Tibial nerve (tissue), 4 donors: ENCODE data around the gene CGNL1. TPM values are rescaled to one million over a fixed set of nuclear protein-coding genes. Genes with fewer than 3 reads are reported as not detected.

ENCODE experiments used
- DNase-seq, 2 donors: peaks; one replicate each; pipeline ENCODE4 v3.0.0-alpha.2; 2019; ENCODE audit warnings: low spot score in 2 of 2
- H3K27ac ChIP-seq, 4 donors: fragments of 200-600 bp; sonication (generic) in 3 of 4; one replicate each; pipeline ENCODE4 v1.5.1; 2017 to 2019; ENCODE audit warnings: mild to moderate bottlenecking in 1 of 4
- H3K27me3 ChIP-seq, 2 donors: fragments of 200-600 bp; sonication (generic) in 1 of 2; one replicate each; pipeline versions ENCODE4 v1.5.1 to v1.6.0; 2017 to 2019
- H3K36me3 ChIP-seq, 3 donors: fragments of 200-600 bp; sonication (generic); one replicate each; pipeline ENCODE4 v1.5.1; 2018 to 2019
- H3K4me1 ChIP-seq, 4 donors: fragments of 200-600 bp; sonication (generic) in 3 of 4; one replicate each; pipeline ENCODE4 v1.5.1; 2017 to 2019
- H3K4me3 ChIP-seq, 4 donors: fragments of 200-600 bp; sonication (generic) in 3 of 4; one replicate each; pipeline ENCODE4 v1.5.1; 2017 to 2019; ENCODE audit warnings: mild to moderate bottlenecking in 1 of 4, moderate library complexity in 1 of 4
- H3K9me3 ChIP-seq, 4 donors: fragments of 200-600 bp; sonication (generic) in 3 of 4; one replicate each; pipeline ENCODE4 v1.5.1; 2017 to 2019
- CTCF ChIP-seq, 5 experiments: fragments of 200-600 bp in 3 of 5; fragments of 450-650 bp in 2 of 5; sonication (generic) in 3 of 5; IDR thresholded peaks; one replicate each; pipeline ENCODE4 v1.5.1; 2016 to 2019; ENCODE audit warnings: antibody characterized with exemption in 5 of 5, mild to moderate bottlenecking in 3 of 5, moderate library complexity in 2 of 5
- EP300 ChIP-seq, 2 donors: sonication (generic); formaldehyde crosslinking; IDR thresholded peaks; one replicate each; pipeline ENCODE4 v1.6.1; 2017; ENCODE audit warnings: antibody characterized with exemption in 2 of 2, mild to moderate bottlenecking in 1 of 2
- POLR2A ChIP-seq, 2 donors: fragments of 450-650 bp; IDR thresholded peaks; one replicate each; pipeline ENCODE4 v1.6.1; 2017; ENCODE audit warnings: antibody characterized with exemption in 2 of 2, mild to moderate bottlenecking in 2 of 2, moderate library complexity in 2 of 2
- WGBS, 2 donors: methylation state at CpG; one replicate each; pipeline ENCODE4 v1.1.5; 2018; 5-methylcytosine and 5-hydroxymethylcytosine counted together
- total RNA-seq, 4 donors: library from RNA; depleted of rRNA; stranded (reverse); fragments of >200 nt; gene quantifications; one replicate each; pipeline ENCODE4 v1.1.0, GENCODE V29; 2016

Gene CGNL1
- total RNA-seq, 4 donors from 2014 or later: 15.9 to 36.7 (median 29.2) TPM

GRCh38 chr15:57528940-57529565 is 152.7 kb downstream of the CGNL1 start:
- H3K36me3 ChIP-seq: no peaks in the 10 kb centered on the region
- DNase-seq: no peak
- WGBS, 2 donors: 77 to 86% methylated on average over 1 of the region's 1 CpG
- no peak for TF ChIP-seq POLR2A (IDR thresholded peaks at IDR 0.05)
- no peak for TF ChIP-seq CTCF (IDR thresholded peaks at IDR 0.05)
- no peak for TF ChIP-seq EP300 (IDR thresholded peaks at IDR 0.05)
- peaks cover 0 to 18% (median 0%) of the 10 kb centered on the region in 4 donors for H3K4me1 ChIP-seq
- no peaks in the 10 kb centered on the region for H3K27me3 ChIP-seq
- no peak overlapping the region for H3K4me3 ChIP-seq
- H3K9me3 ChIP-seq: no peaks in the 10 kb centered on the region
- H3K27ac ChIP-seq: no peak overlapping the region

GRCh38 chr15:57529748-57530147 is 153.4 kb downstream of the CGNL1 start:
- 46 to 52% methylated on average over 2 of the region's 2 CpGs for WGBS, 2 donors
- Histone ChIP-seq H3K36me3 (no peaks in the 10 kb centered on the region), H3K4me1 (peaks cover 0 to 25% (median 0%) of the 10 kb centered on the region in 4 donors), H3K27me3 (no peaks in the 10 kb centered on the region), H3K4me3 (no peak overlapping the region), H3K9me3 (no peaks in the 10 kb centered on the region), H3K27ac (no peak overlapping the region)
- DNase-seq: no peak
- no peak for TF ChIP-seq CTCF (IDR thresholded peaks at IDR 0.05)
- TF ChIP-seq EP300 (IDR thresholded peaks at IDR 0.05): no peak
- no peak for TF ChIP-seq POLR2A (IDR thresholded peaks at IDR 0.05)

- DNase-seq: no peak
- H3K36me3 ChIP-seq: no peaks in the 10 kb centered on the region
- no peak for TF ChIP-seq POLR2A (IDR thresholded peaks at IDR 0.05)
- no peak for TF ChIP-seq EP300 (IDR thresholded peaks at IDR 0.05)
- TF ChIP-seq CTCF (IDR thresholded peaks at IDR 0.05): no peak
- no peak overlapping the region for H3K4me3 ChIP-seq
- WGBS, 2 donors: 62 to 69% methylated on average over 6 of the region's 6 CpGs
- no peaks in the 10 kb centered on the region for H3K9me3 ChIP-seq
- peaks cover 0 to 42% (median 0%) of the 10 kb centered on the region in 4 donors for H3K4me1 ChIP-seq
- no peaks in the 10 kb centered on the region for H3K27me3 ChIP-seq
- H3K27ac ChIP-seq: no peak overlapping the region
Measured at GRCh38 chr15:57532731-57533447, 156.6 kb downstream of the CGNL1 start.

GRCh38 chr15:57533448-57533799 is 157.1 kb downstream of the CGNL1 start:
- H3K9me3 ChIP-seq: no peaks in the 10 kb centered on the region
- H3K27me3 ChIP-seq: no peaks in the 10 kb centered on the region
- H3K36me3 ChIP-seq: no peaks in the 10 kb centered on the region
- DNase-seq: no peak
- WGBS, 2 donors: 62 to 68% methylated on average over 5 of the region's 5 CpGs
- no peak overlapping the region for H3K4me3 ChIP-seq
- peaks cover 0 to 43% (median 0%) of the 10 kb centered on the region in 4 donors for H3K4me1 ChIP-seq
- no peak overlapping the region for H3K27ac ChIP-seq
- no peak for TF ChIP-seq POLR2A (IDR thresholded peaks at IDR 0.05)
- TF ChIP-seq CTCF (IDR thresholded peaks at IDR 0.05): no peak
- TF ChIP-seq EP300 (IDR thresholded peaks at IDR 0.05): no peak

- Histone ChIP-seq H3K9me3 (no peaks in the 10 kb centered on the region), H3K36me3 (no peaks in the 10 kb centered on the region), H3K4me1 (peaks cover 0 to 43% (median 0%) of the 10 kb centered on the region in 4 donors), H3K4me3 (no peak overlapping the region), H3K27me3 (no peaks in the 10 kb centered on the region), H3K27ac (peak overlapping the region in 1 of 4 donors; percentile 29)
- TF ChIP-seq POLR2A (IDR thresholded peaks at IDR 0.05): no peak
- no peak for TF ChIP-seq EP300 (IDR thresholded peaks at IDR 0.05)
- no peak for TF ChIP-seq CTCF (IDR thresholded peaks at IDR 0.05)
- 33 to 38% methylated on average over 6 of the region's 6 CpGs for WGBS, 2 donors
- no peak for DNase-seq
Measured at GRCh38 chr15:57534281-57534680, 158.0 kb downstream of the CGNL1 start.
